Heart right ventricle (tissue), 16 donors: ENCODE measurements around the gene MFAP2. TPM values are rescaled to one million over a fixed set of nuclear protein-coding genes. Genes with fewer than 3 reads are reported as not detected.

Experiments
- ATAC-seq, 8 donors: fragments of 200-7000 bp; cut with Tn5 transposase; one replicate each; pipeline ENCODE4 v1.9.1; 2020; ENCODE audit warnings: mild to moderate bottlenecking in 8 of 8, moderate library complexity in 8 of 8, moderate number of reproducible peaks in 1 of 8
- DNase-seq, 2 donors: peaks; one replicate each; pipeline ENCODE4 v3.0.0-alpha.2; 2020
- H3K27ac ChIP-seq, 10 donors: fragments of 200-600 bp; sonication (generic) in 2 of 10; one replicate each; pipeline versions ENCODE4 v1.5.0 to v1.8.0; 2020 to 2022; ENCODE audit warnings: mild to moderate bottlenecking in 3 of 10
- H3K27me3 ChIP-seq, 7 donors: fragments of 200-600 bp; one replicate each; pipeline ENCODE4 v1.8.0; 2021 to 2022; ENCODE audit warnings: mild to moderate bottlenecking in 2 of 7
- H3K36me3 ChIP-seq, 9 donors: fragments of 200-600 bp; sonication (generic) in 1 of 9; one replicate each; pipeline versions ENCODE4 v1.5.0 to v1.8.0; 2020 to 2022; ENCODE audit warnings: mild to moderate bottlenecking in 2 of 9
- H3K4me1 ChIP-seq, 9 donors: fragments of 200-600 bp; sonication (generic) in 1 of 9; one replicate each; pipeline versions ENCODE4 v1.5.0 to v1.8.0; 2020 to 2022; ENCODE audit warnings: mild to moderate bottlenecking in 4 of 9
- H3K4me3 ChIP-seq, 10 donors: fragments of 200-600 bp; sonication (generic) in 2 of 10; one replicate each; pipeline versions ENCODE4 v1.5.0 to v1.8.0; 2020 to 2022; ENCODE audit warnings: mild to moderate bottlenecking in 7 of 10, moderate library complexity in 2 of 10
- H3K9me3 ChIP-seq, 11 donors: fragments of 200-600 bp in 10 of 11; sonication (generic) in 2 of 11; one replicate each; pipeline versions ENCODE4 v1.5.0 to v1.8.0; 2013 to 2022; ENCODE audit warnings: mild to moderate bottlenecking in 2 of 11, control low read depth in 1 of 11, moderate library complexity in 1 of 11
- WGBS, 2 donors: extraction: QIAGEN DNeasy Blood & Tissue Kit; methylation state at CpG; one replicate each; pipeline ENCODE4 v1.1.7; 2013; ENCODE audit warnings: inconsistent platforms in 1 of 2; 5-methylcytosine and 5-hydroxymethylcytosine counted together
- intact Hi-C, 10 donors: fragments of 100-400 bp; cut with DNase I; formaldehyde crosslinking; loops; one replicate each; pipeline versions ENCODE4 v1.11.1 to v1.14.2; 2022
- polyA plus RNA-seq, 2 donors: library from polyadenylated mRNA; stranded (reverse); fragments of 200-250 nt; gene quantifications; one replicate each; pipeline ENCODE4 v1.2.3, GENCODE V29; 2013
- total RNA-seq, 10 donors: library from RNA; stranded (reverse); fragmentation: NEBNext Ultra II Directional in 3 of 10; extraction: Animal tissue kit (Norgen Biotek cat#: 25700) in 3 of 10; gene quantifications; one replicate each; pipeline versions ENCODE4 v1.2.1 to v1.2.4, GENCODE V29; 2021 to 2023
- TF ChIP-seq, protein P1 (sequence below), 9 donors: fragments of 200-600 bp; sonication (generic) in 2 of 9; IDR thresholded peaks; one replicate each; pipeline versions ENCODE4 v1.5.0 to v1.8.0; 2021 to 2022; ENCODE audit warnings: antibody characterized with exemption in 9 of 9, mild to moderate bottlenecking in 5 of 9, moderate library complexity in 1 of 9
- donor health status: Arrhythmogenic right ventricular cardiomyopathy.
- donor health status: ischemic (EF 13 %, LVEDD 7.1; RV severe dilation, severe dysfunction).
- donor health status: healthy with polysubstance abuse.
- donor health status: DM: no; HTN: yes; CAD: no.
- donor health status: DM: no; HTN: no; CAD: no.
- donor health status: ischemic (EF 25% LVEDD 6.9; RV normal size, moderate dysfunction).
- donor health status: ischemic (EF 25% LVEDD 5.7; RV mildly dilated, moderate dysfunction).
- donor health status: healthy.
- donor health status: DM: yes; HTN: yes; CAD: no.
- donor health status: Ischemic cardiomyopathy.
- donor health status: ischemic (EF 35%, LVEDD 5.7; RV mildly dilated, moderate dysfunction).
- donor health status: nonischemic (EF 11% LVEDD 7.7; RV severe dilation, severe dysfunction).
- donor health status: DM: yes; HTN: yes; CAD: no.
- donor health status: PGD.
- donor health status: ischemic (EF 29% LVEDD 5.4; RV normal size, mild dysfunction).
- donor health status: nonischemic (EF 23%, LVEDD 6.1; RV moderate dilation, normal function).

MFAP2 gene
- total and polyA plus RNA-seq, 12 donors = 1.3 to 10.5 (median 2.5) TPM

- 69 to 81% methylated on average over 9 of the region's 9 CpGs for WGBS, 2 donors
- H3K27ac ChIP-seq = no peak overlapping the region
- H3K36me3 ChIP-seq = peaks cover 0 to 9% (median 5%) of the 10 kb centered on the region in 9 donors
- no peaks in the 10 kb centered on the region for H3K9me3 ChIP-seq
- intact Hi-C loops = loop anchor here in 3 of 10 donors (5.0 kb wide), 3 partner anchors 34 to 51 kb away; partner anchors contain the start of gene SDHB (in 1 of the 3)
- H3K27me3 ChIP-seq = no peaks in the 10 kb centered on the region
- TF ChIP-seq, protein P1, sequence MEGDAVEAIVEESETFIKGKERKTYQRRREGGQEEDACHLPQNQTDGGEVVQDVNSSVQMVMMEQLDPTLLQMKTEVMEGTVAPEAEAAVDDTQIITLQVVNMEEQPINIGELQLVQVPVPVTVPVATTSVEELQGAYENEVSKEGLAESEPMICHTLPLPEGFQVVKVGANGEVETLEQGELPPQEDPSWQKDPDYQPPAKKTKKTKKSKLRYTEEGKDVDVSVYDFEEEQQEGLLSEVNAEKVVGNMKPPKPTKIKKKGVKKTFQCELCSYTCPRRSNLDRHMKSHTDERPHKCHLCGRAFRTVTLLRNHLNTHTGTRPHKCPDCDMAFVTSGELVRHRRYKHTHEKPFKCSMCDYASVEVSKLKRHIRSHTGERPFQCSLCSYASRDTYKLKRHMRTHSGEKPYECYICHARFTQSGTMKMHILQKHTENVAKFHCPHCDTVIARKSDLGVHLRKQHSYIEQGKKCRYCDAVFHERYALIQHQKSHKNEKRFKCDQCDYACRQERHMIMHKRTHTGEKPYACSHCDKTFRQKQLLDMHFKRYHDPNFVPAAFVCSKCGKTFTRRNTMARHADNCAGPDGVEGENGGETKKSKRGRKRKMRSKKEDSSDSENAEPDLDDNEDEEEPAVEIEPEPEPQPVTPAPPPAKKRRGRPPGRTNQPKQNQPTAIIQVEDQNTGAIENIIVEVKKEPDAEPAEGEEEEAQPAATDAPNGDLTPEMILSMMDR (IDR thresholded peaks at IDR 0.05) = no peak
- peaks cover 7 to 51% (median 26%) of the 10 kb centered on the region in 9 donors for H3K4me1 ChIP-seq
- no peak for ATAC-seq
- DNase-seq = no peak
- H3K4me3 ChIP-seq = no peak overlapping the region
Measured at GRCh38 chr1:17012775-17013490, 32.5 kb upstream of the MFAP2 start.

- H3K27ac ChIP-seq = peak within 1 kb of the TSS in 9 of 10 donors; percentile 58 to 82 (median 79)
- TF ChIP-seq, protein P1 (IDR thresholded peaks at IDR 0.05) = no peak
- peaks cover 7 to 51% (median 26%) of the 10 kb centered on the region in 9 donors for H3K4me1 ChIP-seq
- peaks cover 0 to 4% (median 0%) of the 10 kb centered on the region in 9 donors for H3K36me3 ChIP-seq
- WGBS, 2 donors = 1 to 2% methylated on average over 57 to 94 of the region's 94 CpGs
- H3K4me3 ChIP-seq = peak within 1 kb of the TSS; percentile 64 to 99 (median 92)
- ATAC-seq (peak; percentile 87 to 98 (median 92)), DNase-seq (peak; percentile 70 to 85)
- H3K27me3 ChIP-seq = no peaks in the 10 kb centered on the region
- intact Hi-C loops = loop anchor here in 3 of 10 donors (5.0 kb wide), 3 partner anchors 36 to 49 kb away; partner anchors contain the start of gene SDHB (in 1 of the 3)
- no peaks in the 10 kb centered on the region for H3K9me3 ChIP-seq
Measured at GRCh38 chr1:17011439-17012307, 31.3 kb upstream of the MFAP2 start, which contains the start of gene ATP13A2. ATP13A2 (minus strand) TSS chr1:17011928; CDS start chr1:17011738, 190 bp downstream.

- no peaks in the 10 kb centered on the region for H3K27me3 ChIP-seq
- H3K36me3 ChIP-seq = peaks cover 0 to 9% (median 0%) of the 10 kb centered on the region in 9 donors
- peaks cover 7 to 51% (median 26%) of the 10 kb centered on the region in 9 donors for H3K4me1 ChIP-seq
- no peaks in the 10 kb centered on the region for H3K9me3 ChIP-seq
- ATAC-seq = peak in 6 of 8 donors; percentile 1 to 22 (median 8)
- whole genome bisulfite sequencing, 2 donors = 1 to 2% methylated on average over 15 of the region's 15 CpGs
- TF ChIP-seq, protein P1 (IDR thresholded peaks at IDR 0.05) = no peak
- no peak for DNase-seq
- H3K27ac ChIP-seq = peak overlapping the region in 9 of 10 donors; percentile 58 to 82 (median 79)
- intact Hi-C loops = loop anchor here in 3 of 10 donors (5.0 kb wide), 3 partner anchors 36 to 49 kb away; partner anchors contain the start of gene SDHB (in 1 of the 3)
- peak overlapping the region; percentile 64 to 99 (median 92) for H3K4me3 ChIP-seq
Measured at GRCh38 chr1:17011092-17011438, 30.6 kb upstream of the MFAP2 start.

GRCh38 chr1:17009706-17010105, 29.3 kb upstream of the MFAP2 start:
- Histone ChIP-seq H3K27ac (peak overlapping the region in 4 of 10 donors; percentile 2 to 82 (median 48)), H3K9me3 (no peaks in the 10 kb centered on the region), H3K36me3 (peaks cover 0 to 22% (median 1%) of the 10 kb centered on the region in 9 donors), H3K27me3 (no peaks in the 10 kb centered on the region), H3K4me1 (peaks cover 7 to 51% (median 26%) of the 10 kb centered on the region in 9 donors), H3K4me3 (peak overlapping the region in 2 of 10 donors; percentile 88 to 98)
- 51 to 68% methylated on average over 4 of the region's 4 CpGs for WGBS, 2 donors
- no peak for DNase-seq
- TF ChIP-seq, protein P1 (IDR thresholded peaks at IDR 0.05) = no peak
- intact Hi-C loops = loop anchor here in 4 of 10 donors (5.0 kb wide), 4 partner anchors 38 to 1392 kb away; partner anchors contain the start of genes DDI2 (in 1 of the 4) and SDHB (in 1 of the 4)
- peak in 2 of 8 donors; percentile 8 to 37 for ATAC-seq
